SKM-1 treated with dmso at 0.1 percent for 144 hours (cell line): ENCODE measurements around the gene NR6A1.

Experiments used
- DNase-seq: peaks from one replicate; lab custom pipeline; 2025; ENCODE audit not compliant: unreplicated experiment; lab: John Stamatoyannopoulos, UW

Gene NR6A1

DNA sequence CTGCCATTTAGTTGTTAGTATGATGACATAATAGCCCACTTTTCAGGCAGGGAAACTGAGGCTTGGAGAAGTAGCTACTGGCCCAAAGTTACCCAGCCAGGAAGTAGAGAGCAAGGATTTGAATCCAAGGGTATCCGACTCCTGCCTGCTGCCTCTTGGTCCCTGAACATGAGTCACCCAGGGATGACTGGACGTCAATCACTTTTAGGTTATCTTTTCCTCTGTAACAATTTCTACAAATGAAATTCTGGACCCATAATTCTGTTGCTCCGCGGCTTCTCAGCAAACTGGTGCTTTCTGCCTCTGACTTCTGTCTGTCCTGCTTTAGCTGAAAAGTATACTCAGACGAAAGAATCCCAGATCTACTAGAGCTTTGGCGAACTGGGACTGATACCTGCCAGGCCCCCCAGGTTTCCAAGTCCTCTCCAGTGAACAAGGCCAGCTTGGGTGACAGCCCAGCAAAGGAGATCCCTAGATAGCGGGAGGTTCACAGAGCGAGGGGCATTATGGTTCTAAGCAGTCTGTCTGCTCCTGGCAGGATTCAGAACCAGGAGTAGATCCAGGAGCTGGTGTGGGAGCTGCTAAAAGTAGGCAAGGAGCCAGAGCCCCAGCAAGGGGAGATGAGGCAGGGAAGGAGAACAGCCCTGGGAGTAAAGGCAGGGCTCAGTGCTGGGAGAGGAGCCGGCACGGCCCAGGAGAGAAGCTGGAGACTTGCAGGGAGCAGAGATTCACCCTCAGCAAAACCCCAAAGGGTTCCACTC, 26.4 kb upstream of the NR6A1 start:
- DNase-seq: no peak

GRCh38 chr9:124795881-124796431, 24.8 kb upstream of the NR6A1 start:
- no peak for DNase-seq

DNA sequence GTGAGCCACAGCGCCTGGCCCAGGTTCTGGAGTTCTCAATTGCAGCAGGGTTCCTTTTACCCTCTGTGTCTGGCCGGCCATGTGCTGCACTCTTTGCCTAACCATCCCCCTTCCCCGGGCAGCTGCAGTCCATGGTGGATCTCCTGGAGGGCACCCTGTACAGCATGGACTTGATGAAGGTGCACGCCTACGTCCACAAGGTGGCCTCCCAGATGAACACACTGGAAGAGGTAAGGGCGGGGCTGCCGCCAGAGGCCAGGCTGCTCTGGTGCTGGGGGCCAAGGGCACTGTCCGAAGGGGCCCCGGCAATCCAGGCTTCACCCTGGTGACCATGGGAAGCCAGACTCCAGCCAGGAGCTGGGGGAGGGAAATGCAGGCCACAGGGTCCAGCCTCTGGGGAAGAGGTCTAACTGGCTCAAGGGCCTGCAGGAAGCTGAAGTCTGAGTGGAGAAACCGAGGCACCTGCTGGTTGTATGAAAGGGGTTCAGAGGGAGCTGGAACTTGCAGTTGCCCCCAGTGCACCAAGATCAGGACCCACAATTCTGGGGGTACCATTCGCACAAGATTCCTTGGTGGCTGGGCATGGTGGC, 23.9 kb upstream of the NR6A1 start:
- DNase-seq: no peak

- no peak for DNase-seq
Measured at GRCh38 chr9:124793015-124793541, 22.0 kb upstream of the NR6A1 start.

- DNase-seq: no peak
Measured at GRCh38 chr9:124792257-124793014, 21.3 kb upstream of the NR6A1 start.

DNA sequence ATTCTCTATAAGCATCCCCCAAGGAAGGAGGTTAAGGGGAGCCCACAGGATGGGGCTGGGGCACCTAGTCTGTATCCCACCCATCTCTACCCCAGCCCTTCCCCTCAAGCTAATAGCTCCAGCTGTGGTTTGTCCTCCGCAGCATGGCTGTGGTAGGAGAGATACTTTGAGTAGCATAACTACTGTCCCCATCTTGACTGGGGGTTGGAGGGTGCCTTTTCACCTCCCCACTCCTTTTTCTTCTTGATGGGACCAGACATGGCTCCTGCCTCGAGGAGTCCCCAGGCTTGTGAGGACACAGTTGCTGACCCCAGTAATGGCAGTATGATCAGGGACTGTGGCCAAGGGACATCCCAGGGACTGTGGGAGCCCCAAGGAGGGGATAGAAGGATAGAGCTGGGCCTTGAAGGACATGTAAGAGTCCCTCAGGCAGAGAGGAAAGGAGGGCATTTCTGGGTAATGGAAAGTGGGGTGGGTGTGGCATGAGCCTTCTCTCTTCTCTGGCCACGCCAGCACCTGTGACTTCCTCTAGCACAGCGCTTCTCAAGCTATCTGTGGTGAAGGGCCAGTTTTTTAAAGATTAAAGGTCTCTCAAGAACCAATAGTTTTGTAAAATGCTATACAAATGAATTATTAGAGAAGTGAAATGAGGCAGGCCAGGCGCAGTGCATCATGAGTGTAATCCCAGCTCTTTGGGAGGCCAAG, 19.8 kb upstream of the NR6A1 start:
- DNase-seq: no peak

- DNase-seq: no peak
Measured at GRCh38 chr9:124790301-124790700, 19.2 kb upstream of the NR6A1 start.

DNA sequence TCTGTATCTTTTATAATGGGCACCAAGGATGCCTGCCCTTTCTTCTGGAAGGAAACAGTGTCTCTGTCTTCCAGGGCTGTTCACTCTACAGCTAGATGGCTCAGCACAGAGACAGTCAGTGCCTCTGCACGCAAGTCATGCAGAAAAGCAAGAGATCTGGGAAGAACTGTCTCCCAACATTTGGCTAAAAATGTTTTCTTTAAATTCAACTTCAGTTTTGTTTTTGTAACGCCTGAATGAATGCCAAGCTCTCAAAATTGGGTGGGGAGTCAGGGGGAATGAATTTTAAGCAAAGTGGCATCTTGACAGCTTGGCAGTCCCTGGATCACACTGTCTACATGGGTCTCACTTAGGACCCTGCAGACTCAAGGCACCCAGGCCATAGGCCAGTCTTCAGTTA, 18.4 kb upstream of the NR6A1 start:
- DNase-seq: no peak

DNA sequence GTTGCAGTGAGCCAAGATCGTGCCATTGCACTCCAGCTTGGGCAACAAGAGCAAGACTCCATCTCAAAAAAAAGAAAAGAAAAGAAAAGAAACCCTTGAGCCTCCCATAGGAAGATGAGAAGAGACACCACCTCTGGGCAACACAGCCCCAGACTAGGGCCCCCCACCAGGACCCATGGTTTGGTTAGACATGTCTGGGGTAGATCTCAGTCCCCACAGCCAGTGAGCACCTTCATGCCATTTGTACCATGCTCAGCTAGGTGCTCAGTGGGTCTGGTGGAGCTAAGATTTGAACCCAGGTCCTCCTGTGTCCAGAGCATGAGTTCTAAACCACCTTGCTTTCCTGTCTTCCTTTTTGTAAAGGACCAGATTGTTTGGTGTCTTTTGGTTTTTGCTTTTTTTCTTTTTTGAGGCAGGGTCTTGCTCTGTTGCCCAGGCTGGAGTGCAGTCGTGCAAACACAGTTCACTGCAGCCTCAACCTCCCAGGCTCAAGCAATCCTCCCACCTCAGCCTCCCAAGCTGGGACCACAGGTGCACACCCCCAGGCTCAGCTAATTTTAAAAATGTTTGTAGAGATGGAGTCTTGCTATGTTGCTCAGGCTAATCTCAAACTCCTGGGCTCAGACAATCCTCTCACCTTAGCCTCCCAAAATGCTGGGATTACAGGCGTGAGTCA, 17.6 kb upstream of the NR6A1 start:
- no peak for DNase-seq

GRCh38 chr9:124786881-124787573, 15.9 kb upstream of the NR6A1 start:
- no peak for DNase-seq

GRCh38 chr9:124784509-124784908, 13.4 kb upstream of the NR6A1 start:
- peak; percentile 90 for DNase-seq

DNA sequence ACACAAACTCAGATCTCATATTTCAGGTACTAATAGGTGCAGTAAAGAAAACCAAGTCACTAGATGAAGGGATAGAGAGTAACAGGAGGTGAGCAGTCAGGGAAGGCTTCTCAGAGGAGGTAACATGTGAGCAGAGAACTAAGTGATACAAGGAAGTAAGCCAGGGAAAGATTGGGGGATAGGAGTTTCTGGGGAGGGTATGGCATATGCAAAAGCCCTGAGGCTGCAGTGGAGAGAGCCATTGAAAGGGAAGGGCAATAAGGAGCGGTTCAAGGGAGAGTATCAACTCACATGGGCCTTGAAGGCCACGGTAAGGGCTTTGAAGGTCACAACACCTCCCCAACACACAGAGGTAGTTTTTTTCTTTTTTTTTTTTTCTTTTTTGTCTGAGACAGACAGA, 12.7 kb upstream of the NR6A1 start:
- no peak for DNase-seq

- no peak for DNase-seq
Measured at GRCh38 chr9:124782661-124783574, 11.8 kb upstream of the NR6A1 start.

DNA sequence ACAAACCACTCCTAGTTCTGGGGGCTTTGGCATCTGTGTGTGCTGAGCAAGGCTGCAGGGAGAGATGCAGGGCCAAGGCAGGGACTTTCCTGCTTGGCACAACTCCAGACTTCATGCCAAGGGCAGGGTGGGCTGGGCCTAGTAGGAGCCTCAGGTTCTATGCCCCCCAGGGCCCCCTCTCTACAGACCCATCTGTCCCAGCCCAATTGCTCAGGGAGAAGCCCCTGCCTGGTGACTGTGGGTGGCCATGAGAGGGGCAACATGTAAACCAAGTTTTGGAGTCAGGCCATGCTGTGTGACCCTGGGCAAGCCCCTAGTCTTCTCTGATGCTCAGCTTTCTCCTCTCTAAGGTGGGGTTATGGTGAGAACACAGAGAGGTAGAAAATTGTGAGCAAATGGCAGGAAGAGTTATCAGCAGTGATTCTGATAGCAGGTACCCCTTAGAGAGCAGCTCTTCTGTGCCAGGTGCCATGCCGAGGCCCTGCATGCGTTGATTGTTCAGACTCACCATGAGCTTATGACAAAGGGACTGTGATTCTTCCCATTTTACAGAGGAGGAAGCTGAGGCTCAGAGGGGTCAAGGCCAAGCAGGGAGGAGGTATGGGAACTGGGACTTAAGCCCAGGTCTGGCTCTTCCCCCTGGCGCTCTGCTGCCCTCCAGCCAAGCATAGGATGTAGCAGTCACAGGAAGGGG, 11.0 kb upstream of the NR6A1 start:
- DNase-seq: no peak

DNA sequence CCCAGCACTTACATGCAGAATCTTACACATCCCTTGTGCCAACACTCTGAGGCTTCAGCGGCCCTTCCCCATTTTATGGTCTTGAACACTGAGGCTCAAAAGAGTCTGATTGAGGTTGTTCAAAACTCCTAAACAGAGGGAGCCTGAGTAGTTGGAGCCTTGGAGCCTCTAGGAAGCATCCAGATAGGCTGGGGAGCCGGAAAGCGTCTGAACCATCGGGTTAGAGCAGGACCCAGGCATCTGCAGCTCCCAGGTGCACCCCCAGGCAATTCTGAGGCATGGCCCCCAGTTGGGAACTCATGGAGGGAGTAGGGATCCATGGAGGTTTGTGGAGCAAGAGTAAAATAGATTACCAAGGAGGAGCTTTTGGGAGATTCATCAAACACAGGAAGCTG, 9.6 kb upstream of the NR6A1 start:
- no peak for DNase-seq

GRCh38 chr9:124780060-124780756, 9.1 kb upstream of the NR6A1 start:
- no peak for DNase-seq

DNA sequence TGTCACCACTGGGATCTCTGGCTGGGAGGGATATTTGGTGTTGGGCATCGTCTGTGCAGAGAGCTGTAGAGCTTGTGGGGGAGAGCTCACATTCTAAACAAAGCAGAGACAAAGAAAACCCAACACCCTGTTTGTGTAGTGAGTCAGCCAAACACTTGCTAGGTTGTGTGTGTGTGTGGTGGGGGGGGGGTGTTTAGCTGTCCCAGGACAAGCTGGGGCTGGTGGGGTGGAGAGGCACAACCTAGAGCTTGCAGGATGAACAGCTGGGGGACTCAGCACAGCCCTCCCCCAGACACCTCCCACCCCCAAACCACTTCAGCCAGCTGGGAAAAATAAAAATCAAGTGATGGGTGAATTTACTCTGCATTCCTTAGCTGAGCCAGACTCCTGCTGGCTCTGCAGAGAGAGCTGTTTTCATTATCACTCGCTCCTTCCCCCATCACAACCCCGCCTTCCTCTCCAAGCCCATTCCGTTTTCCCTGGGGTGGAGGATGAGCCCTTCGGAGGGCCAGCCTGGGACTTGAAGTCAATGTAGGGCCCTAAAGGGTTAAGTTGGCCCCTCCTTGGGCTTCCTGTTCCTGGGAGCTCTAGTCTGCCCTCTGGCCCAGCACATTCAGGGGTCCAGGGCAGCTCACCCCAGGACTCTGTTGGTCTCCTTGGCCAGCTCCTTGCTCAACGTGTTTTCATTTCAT, 8.4 kb upstream of the NR6A1 start:
- no peak for DNase-seq
